HG03280 (cell line): ENCODE data around the gene UBE2V1.
A peak's percentile ranks its signal among the peaks of the same experiment; 100 is the strongest.
"Not testable (repeated sequence)": the region's sequence is repeated elsewhere in the genome, so short reads cannot be mapped to it uniquely, and the experiment has no call there.

Experiments used
- ATAC-seq: cut with Tn5 transposase; IDR thresholded peaks from one replicate; pipeline ENCODE4 v1.9.1; 2021; ENCODE audit warnings: mild to moderate bottlenecking, moderate library complexity; ENCODE audit not compliant: unreplicated experiment

The UBE2V1 gene

DNA sequence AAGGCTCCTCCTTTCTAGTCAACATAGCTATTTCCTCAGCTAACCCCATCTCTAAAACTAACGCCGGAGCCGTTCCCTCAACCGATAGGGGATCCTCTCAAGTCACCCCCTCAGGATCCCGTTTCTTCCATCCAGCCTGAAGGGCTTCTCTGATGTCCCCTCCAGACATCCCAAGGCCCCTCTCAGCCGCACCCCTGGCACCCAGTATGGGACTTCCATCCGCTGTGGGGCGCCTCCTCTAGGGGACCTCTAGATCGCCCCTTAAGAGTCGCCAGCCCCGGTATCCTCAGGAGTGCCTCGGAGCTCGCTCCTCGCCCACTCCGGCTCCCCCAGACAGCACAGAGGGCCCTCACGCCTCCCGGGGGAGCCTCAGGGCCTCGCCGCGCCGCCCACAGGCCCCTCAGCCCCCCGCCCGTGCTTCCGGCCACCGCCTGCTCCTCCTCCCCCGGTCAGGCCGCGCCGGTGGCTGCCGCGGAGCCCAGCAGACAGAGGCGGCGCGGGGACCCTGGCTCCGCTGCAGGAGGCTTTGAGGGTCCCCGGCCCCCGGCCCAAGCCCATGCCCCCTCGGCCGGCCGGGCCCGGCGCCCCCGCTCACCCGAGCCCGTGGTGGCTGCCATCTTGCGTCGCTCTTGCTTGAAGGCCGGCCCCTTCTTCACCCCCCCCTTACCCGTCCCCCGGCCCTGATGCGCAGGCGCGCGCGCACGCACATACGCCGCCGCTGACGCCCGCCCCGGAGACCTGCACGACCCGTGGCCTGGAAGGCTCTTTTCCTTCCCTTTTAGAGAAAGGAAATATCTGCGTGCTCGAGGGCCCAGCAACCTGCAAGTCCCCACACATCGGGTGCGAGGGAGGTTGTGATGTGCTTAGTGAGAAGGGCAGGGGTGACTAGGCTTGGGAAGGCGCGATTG, at the start of gene UBE2V1:
Gene UBE2V1 (minus strand): TSS at position 639 of the 908 bp plus-strand sequence. CDS start 22 bp downstream, at position 617.
- ATAC-seq: peak; percentile 53

GRCh38 chr20:50161494-50161893, 48.5 kb upstream of the UBE2V1 start:
- not testable (repeated sequence) for ATAC-seq

- peak; percentile 97 for ATAC-seq
Observed at GRCh38 chr20:50153500-50154377, 40.8 kb upstream of the UBE2V1 start, which contains the start of gene PEDS1. Gene PEDS1, minus strand, starts transcription at chr20:50153723. Its CDS starts 86 bp downstream, at chr20:50153637.

GRCh38 chr20:50153153-50153499, 40.2 kb upstream of the UBE2V1 start:
- peak; percentile 2 for ATAC-seq

DNA sequence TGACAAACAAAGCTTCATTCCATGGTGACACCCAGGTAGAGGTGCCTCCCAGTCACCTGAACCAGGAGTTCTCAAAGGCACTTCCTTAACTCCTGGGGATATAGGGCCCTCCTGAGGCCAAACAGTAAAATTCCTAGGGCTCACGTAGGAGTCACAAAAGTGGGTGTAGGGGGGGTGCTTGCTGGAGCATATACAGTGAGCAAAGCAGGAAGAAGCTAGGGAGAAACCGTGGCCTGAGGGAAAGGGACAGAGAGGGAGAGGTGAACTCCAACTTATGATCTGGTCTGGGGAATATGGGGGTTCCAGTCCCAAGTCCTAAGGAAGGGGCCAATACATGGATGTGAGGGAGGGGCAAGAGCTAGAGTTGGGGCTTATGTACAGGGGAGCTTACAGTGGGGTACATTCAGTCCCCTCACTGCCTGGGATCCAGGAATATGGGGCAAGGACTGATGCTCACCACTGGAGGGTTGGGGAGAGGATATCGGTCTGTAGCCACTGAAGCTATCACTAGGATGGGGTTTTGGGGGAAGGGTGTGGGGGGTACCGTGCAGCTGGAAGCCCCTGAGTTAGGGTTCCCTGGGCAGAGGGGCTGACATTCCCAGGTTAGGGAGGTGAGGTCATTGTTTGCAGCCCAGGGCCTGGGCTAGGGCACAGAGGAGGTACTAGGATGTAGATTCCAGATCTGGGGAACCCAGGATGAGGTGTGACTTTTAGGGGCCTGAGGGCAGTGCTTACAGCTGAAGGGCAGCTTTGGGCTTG, 39.6 kb upstream of the UBE2V1 start:
- ATAC-seq: no peak

- no peak for ATAC-seq
Observed at GRCh38 chr20:50151034-50151743, 38.2 kb upstream of the UBE2V1 start.

- no peak for ATAC-seq
Observed at GRCh38 chr20:50149481-50150254, 36.7 kb upstream of the UBE2V1 start.

DNA sequence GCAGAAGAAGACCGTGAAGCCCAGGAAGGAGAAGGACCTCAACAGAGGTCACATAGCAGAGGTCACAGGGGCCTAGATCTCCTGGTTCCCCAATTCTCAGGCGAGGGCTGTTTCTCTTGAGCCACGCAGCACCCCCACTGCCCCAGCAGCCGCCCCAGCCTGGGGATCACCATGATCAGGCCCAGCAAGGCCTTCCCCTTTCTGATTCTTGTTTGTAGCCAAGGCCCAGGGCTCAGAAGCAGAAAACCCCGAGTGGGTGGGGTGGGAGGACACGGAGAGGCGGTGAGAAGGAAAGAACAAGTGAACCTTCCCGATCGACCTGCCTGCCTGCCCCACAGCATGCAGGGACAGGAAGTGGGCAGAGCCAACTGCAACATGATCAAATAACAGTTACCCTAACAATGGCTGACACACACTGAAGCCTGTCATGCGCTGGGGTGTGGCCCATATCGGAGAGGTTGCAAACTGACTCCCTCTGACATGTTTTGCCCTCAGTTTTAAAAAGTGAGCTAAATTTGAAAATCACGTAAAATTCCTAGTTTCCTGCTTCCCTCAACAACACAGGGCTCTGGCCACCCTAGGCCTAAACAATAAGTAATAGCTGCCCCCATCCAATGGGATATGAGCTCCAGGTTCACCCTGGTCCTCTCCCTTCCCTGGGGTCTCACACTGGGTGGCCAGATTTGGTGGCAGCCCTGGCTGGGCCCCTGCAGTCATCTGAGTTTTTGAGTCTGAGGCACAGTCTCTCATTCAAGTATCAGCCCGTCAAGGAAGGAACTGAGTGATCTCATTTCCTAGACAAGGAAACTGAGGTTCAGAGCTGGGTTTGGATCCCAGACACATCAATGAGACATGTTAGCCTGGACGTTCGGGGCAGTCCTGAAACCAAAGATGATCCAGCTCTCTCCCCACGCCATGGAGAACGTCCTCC, 34.0 kb upstream of the UBE2V1 start:
- no peak for ATAC-seq

GRCh38 chr20:50146214-50146613, 33.3 kb upstream of the UBE2V1 start:
- no peak for ATAC-seq

DNA sequence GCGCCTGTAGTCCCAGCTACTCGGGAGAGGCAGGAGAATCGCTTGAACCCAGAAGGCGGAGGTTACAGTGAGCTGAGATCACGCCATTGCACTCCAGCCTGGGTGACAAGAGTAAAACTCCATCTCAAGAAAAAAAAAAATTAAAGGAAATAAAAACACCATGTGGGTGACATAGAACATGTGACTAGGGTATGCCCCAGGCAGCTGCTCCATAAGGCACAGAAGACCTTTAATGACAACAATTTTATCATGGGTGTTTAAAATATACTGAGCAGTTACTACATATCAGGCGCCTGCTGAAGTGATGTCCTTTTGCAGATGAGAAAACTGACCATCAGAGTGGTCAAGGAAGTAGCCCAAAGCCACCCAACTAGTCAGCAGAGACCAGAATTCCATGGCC, 32.6 kb upstream of the UBE2V1 start:
- ATAC-seq: no peak

DNA sequence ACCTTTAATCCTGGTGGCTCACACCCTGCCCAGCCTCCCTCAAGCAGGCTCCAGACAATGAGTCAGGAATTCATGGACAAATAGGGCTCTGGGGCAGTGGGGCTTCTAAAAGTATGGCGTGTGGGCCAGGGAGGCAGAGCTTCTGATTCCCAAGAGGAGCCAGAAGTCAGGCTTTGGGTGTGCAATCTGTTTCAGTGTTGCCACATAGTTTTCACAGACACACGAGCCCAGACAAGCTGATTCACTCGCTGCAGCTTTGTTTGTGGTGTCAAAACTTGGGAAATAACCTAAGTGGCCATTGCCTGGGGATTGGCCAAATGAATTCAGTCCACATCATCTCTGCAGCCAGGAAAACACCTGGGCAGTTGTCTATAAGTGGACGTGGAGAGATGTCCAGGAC, 31.4 kb upstream of the UBE2V1 start:
- ATAC-seq: no peak

GRCh38 chr20:50142812-50143211, 29.9 kb upstream of the UBE2V1 start:
- no peak for ATAC-seq

GRCh38 chr20:50141811-50142561, 29.0 kb upstream of the UBE2V1 start:
- ATAC-seq: no peak

GRCh38 chr20:50141018-50141675, 28.2 kb upstream of the UBE2V1 start:
- no peak for ATAC-seq

GRCh38 chr20:50140339-50140859, 27.4 kb upstream of the UBE2V1 start:
- ATAC-seq: no peak

- no peak for ATAC-seq
Observed at GRCh38 chr20:50138479-50139393, 25.8 kb upstream of the UBE2V1 start.
